ENCODE data around the gene SRBD1.

SRBD1 gene

GRCh38 chr2:45545943-45546342, 65.1 kb downstream of the SRBD1 start:
- DNase-seq (ENCODE audit: low spot score) = no peak

GRCh38 chr2:45543257-45543656, 67.8 kb downstream of the SRBD1 start:
- no peak for DNase-seq (ENCODE audit: low spot score)

GRCh38 chr2:45542013-45542412, 69.1 kb downstream of the SRBD1 start:
- no peak for DNase-seq (ENCODE audit: low spot score)

- DNase-seq (ENCODE audit: low spot score) = no peak
Observed at GRCh38 chr2:45541450-45541849, 69.6 kb downstream of the SRBD1 start.

GRCh38 chr2:45540942-45541341, 70.1 kb downstream of the SRBD1 start:
- DNase-seq (ENCODE audit: low spot score) = no peak

- no peak for DNase-seq (ENCODE audit: low spot score)
Observed at GRCh38 chr2:45533771-45534170, 77.3 kb downstream of the SRBD1 start.

- no peak for DNase-seq (ENCODE audit: low spot score)
Observed at GRCh38 chr2:45532181-45532580, 78.9 kb downstream of the SRBD1 start.

GRCh38 chr2:45524016-45524415, 87.1 kb downstream of the SRBD1 start:
- DNase-seq (ENCODE audit: low spot score) = no peak

GRCh38 chr2:45518546-45518945, 92.5 kb downstream of the SRBD1 start:
- no peak for DNase-seq (ENCODE audit: low spot score)

- no peak for DNase-seq (ENCODE audit: low spot score)
Observed at GRCh38 chr2:45510701-45511420, 100.2 kb downstream of the SRBD1 start.

GRCh38 chr2:45506756-45507155, 104.3 kb downstream of the SRBD1 start:
- DNase-seq (ENCODE audit: low spot score) = peak; percentile 48

- DNase-seq (ENCODE audit: low spot score) = no peak
Observed at GRCh38 chr2:45505138-45505537, 105.9 kb downstream of the SRBD1 start.

- no peak for DNase-seq (ENCODE audit: low spot score)
Observed at GRCh38 chr2:45498661-45499550, 112.2 kb downstream of the SRBD1 start.

- DNase-seq (ENCODE audit: low spot score) = no peak
Observed at GRCh38 chr2:45497355-45497754, 113.7 kb downstream of the SRBD1 start.

- DNase-seq (ENCODE audit: low spot score) = no peak
Observed at GRCh38 chr2:45496869-45497268, 114.2 kb downstream of the SRBD1 start.

GRCh38 chr2:45494978-45495293, 116.1 kb downstream of the SRBD1 start:
- no peak for DNase-seq (ENCODE audit: low spot score)

GRCh38 chr2:45494275-45494977, 116.6 kb downstream of the SRBD1 start:
- peak; percentile 64 for DNase-seq (ENCODE audit: low spot score)

GRCh38 chr2:45484965-45485364, 126.1 kb downstream of the SRBD1 start:
- no peak for DNase-seq (ENCODE audit: low spot score)

GRCh38 chr2:45483997-45484396, 127.1 kb downstream of the SRBD1 start:
- DNase-seq (ENCODE audit: low spot score) = no peak

GRCh38 chr2:45477546-45477945, 133.5 kb downstream of the SRBD1 start:
- DNase-seq (ENCODE audit: low spot score) = no peak

- no peak for DNase-seq (ENCODE audit: low spot score)
Observed at GRCh38 chr2:45470531-45470930, 140.5 kb downstream of the SRBD1 start.

- no peak for DNase-seq (ENCODE audit: low spot score)
Observed at GRCh38 chr2:45469314-45470099, 141.6 kb downstream of the SRBD1 start.

Data from SK-N-DZ (cell line).